ENCODE measurements around the gene PIAS1.

GRCh38 chr15:68173119-68173518 is 119.0 kb downstream of the PIAS1 start:
- no peak for TF ChIP-seq CTCF (IDR thresholded peaks at IDR 0.05; ENCODE audit: low read depth, low read length)
- no peak for TF ChIP-seq EZH2phosphoT487 (IDR thresholded peaks at IDR 0.05; ENCODE audit: low read depth)
